Fibroblast of mammary gland (primary cell): Measurements from ENCODE around the gene CYP24A1.
A peak's percentile ranks its signal among the peaks of the same experiment; 100 is the strongest.
"Not testable (repeated sequence)": the region's sequence is repeated elsewhere in the genome, so short reads cannot be mapped to it uniquely, and the experiment has no call there.

Experiments used
- DNase-seq: peaks from one replicate; pipeline ENCODE4 v3.0.0-alpha.2; 2010; ENCODE audit warnings: low read depth
- H3K4me3 ChIP-seq: 2 replicates; pipeline ENCODE4 v1.5.1; 2011; ENCODE audit warnings: low read depth, mild to moderate bottlenecking, low read length, moderate library complexity; ENCODE audit not compliant: control insufficient read depth
- TF ChIP-seq, protein P1 (sequence below): conservative IDR thresholded peaks from 2 replicates; pipeline ENCODE4 v1.5.1; 2011; ENCODE audit warnings: low read depth, low read length, inconsistent platforms; ENCODE audit not compliant: control insufficient read depth, insufficient read depth

The CYP24A1 gene

DNA sequence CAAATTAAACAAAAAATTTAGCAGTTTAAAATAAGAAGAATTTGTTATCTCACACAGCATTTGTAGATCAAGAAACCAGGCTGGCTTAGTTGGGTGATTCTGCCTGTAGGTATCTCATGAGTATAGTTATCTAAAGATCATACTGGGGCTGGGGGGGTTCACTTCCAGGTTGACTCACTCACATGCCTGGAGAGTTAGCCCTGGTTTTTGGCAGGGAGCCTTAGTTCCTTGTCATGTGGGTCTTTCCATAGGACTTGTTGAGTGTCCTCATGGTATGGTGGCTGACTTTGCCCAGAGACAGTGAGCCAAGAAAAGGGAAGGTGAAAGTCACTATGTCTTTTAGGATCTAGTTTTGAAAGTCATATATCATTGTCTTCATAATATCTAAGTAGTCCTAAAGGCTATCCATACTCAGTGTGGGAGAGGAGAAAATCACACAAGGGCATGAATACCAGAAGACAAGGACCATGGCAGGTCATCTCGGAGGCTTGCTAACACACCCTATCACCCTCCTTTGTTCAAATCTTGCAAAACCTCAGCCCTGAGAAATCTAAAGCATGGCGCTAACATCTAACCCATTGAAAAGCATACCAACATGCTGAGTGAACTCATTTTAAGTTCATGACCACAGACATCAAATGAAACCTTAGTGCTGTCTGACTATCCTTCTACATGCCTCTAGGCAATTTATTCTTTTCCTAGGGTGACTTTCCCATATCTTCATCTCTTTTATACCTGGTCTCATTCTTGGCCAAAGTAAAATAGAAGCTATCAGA, 39.2 kb downstream of the CYP24A1 start:
- peak; percentile 68 for DNase-seq
- H3K4me3 ChIP-seq: no peak overlapping the region
- TF ChIP-seq, protein P1, sequence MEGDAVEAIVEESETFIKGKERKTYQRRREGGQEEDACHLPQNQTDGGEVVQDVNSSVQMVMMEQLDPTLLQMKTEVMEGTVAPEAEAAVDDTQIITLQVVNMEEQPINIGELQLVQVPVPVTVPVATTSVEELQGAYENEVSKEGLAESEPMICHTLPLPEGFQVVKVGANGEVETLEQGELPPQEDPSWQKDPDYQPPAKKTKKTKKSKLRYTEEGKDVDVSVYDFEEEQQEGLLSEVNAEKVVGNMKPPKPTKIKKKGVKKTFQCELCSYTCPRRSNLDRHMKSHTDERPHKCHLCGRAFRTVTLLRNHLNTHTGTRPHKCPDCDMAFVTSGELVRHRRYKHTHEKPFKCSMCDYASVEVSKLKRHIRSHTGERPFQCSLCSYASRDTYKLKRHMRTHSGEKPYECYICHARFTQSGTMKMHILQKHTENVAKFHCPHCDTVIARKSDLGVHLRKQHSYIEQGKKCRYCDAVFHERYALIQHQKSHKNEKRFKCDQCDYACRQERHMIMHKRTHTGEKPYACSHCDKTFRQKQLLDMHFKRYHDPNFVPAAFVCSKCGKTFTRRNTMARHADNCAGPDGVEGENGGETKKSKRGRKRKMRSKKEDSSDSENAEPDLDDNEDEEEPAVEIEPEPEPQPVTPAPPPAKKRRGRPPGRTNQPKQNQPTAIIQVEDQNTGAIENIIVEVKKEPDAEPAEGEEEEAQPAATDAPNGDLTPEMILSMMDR: no peak

DNA sequence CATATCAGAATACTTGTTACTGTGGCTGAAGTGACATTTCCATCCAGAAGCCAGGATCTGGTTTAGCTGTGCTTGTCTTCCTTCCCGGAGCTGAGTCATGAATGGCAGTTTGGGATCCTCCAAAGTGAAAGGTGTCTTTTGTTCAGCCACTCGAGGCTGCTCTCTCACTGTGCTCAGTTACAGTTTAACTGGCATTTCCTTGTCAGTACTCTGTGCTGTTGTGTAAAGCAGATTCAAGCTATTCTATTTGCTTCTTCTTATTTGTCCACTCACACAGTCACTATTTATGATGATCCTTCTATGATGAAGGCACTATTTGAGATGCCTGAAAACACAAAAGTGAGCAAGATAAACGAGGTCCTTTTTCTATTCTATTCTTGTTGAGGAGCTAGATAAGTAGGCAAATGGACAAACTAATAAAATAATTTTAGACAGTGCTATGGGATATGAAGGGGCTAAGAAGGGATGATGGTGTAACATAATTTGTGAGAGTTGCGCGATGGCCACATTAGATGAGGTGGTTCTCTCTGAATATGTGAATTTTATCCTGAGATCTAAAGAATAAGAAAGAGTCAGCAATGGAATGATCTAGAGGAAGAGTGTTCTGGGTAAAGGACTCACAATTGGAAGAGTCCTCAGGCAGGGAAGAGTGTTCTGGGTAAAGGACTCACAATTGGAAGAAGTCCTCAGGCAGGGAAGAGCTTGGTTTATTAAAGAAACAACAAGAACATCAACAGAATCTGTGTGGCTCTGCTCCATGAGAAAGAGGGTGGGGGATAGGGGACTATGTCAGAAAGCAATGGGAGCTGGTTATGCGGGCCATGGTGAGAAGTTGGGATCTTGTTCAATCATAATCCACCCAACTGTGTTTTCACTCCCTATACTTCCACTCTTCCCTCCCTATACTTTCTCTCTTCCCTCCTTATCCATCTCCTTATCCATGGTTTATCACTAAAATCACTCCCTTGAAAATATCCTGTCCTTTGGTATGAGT, 40.1 kb downstream of the CYP24A1 start:
- no peak overlapping the region for H3K4me3 ChIP-seq
- TF ChIP-seq, protein P1: no peak
- peak; percentile 58 for DNase-seq

DNA sequence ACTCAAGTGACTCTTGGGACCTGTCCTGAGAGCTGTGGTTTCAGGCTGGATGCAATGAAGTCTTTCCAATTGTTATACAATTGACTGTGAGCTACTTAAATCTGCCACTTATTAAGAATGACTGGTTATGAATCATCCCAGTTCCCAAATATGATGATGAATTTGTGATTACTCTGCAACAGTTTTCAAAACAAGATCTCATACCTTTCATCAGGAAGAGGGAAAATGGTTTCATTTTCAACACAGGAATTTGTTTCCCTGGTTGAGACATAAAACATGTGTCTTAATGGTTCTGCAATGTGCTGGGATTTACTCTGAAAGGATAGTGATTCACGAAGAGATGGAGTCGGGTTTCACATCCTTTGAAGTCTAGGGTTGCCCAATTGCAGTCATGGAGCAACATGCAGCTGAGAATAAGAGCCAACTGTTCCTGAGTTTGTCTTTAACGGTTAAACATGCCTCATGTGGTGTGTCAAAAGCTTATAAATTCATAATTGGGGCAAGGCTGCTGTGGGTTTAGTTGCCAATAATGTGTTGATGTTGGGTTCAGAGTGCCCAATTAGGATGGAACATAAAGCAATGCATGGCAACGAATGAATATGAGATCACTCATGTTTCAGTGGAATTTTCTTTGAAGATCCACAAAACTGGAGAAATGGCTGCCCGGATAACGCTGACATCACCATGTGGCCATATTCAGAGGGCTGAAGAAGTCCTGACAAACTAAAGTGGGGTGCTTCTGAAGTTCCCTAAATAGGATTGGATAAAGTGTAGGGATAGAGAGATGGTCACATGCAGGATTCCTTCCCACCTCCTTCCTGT, 41.0 kb downstream of the CYP24A1 start:
- no peak overlapping the region for H3K4me3 ChIP-seq
- TF ChIP-seq, protein P1: no peak
- DNase-seq: peak; percentile 100

DNA sequence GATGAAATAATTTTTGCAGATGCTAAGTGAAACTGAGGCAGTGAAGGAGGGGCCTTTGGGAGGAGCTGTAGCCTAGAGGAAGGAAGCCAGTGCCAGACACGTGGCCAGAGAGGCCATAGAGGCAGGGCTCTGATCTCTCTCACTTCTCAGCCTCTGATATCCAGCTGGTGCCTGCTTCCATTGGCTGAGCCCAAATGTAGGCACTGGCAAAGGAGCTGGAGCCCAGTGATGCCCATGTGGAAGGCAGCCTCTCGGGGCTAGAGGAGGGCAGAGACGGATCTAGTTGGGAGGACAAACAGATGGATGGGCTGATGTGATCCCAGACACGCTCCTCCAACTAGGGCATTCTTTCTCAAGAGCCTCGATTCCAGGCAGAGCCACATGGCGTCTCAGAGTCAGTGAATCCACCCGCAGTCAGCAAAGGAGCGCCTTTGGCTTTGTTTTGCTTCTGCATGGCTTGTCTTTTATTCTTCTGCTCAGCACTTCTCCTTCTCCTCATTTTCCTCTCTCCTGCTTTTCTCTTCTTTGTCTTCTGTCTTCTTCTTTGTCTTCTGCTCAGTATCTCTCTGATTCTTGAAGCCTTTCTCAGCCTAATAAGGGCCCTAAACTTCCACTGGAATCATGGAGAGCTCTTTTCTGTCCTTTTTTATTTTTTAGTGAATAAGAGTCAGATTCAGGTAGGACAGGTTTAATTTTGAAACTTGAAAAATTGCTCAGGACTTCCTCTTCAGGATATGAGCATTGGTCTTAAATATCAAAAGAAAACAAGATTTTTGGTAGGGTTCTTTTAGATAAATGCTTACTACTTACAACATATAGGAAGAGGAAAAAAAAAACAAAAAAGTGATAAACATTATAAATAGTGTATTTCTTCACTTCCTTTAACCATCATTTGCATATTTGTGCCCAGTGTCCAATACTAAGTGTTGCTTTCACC, 41.8 kb downstream of the CYP24A1 start:
- TF ChIP-seq, protein P1: no peak
- DNase-seq: no peak
- H3K4me3 ChIP-seq: no peak overlapping the region

DNA sequence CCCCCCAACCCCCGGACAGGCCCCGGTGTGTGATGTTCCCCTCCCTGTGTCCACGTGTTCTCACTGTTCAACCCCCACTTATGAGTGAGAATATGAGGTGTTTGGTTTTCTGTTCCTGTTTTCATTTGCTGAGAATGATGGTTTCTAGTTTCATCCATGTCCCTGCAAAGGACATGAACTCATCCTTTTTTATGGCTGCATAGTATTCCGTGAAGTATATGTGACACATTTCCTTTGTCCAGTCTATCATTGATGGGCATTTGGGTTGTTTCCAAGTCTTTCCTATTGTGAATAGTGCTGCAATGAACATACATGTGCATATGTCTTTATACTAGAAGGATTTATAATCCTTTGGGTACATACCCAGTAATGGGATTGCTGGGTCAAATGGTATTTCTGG, 42.7 kb downstream of the CYP24A1 start:
- not testable (repeated sequence) for DNase-seq

DNA sequence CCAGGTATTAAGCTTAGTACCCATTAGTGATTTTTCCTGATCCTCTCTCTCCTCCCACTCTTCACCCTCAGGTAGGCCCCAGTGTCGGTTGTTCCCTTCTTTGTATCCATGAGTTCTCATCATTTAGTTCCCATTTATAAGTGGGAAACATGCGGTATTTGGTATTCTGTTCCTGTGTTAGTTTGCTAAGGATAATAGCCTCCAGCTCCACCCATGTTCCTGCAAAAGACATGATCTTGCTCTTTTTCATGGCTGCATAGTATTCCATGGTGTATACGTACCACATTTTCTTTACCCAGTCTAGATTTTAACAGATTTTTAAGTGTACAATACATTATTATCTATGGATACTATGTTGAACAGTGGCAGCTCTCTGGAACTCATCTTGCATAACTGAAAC, 44.4 kb downstream of the CYP24A1 start:
- TF ChIP-seq, protein P1: no peak
- no peak for DNase-seq
- H3K4me3 ChIP-seq: no peak overlapping the region

More for the DNA sequence above, 42.7 kb downstream of the CYP24A1 start:
- H3K4me3 ChIP-seq: not testable (repeated sequence)
